ENCODE results near the gene HCLS1. TPM values are rescaled to one million over a fixed set of nuclear protein-coding genes. Genes with fewer than 3 reads are reported as not detected.

HCLS1 gene
- total RNA-seq, 1 experiment from 2014 or later = 1.2 TPM

- no peaks in the 10 kb centered on the region for H3K79me1 ChIP-seq (ENCODE audit: insufficient read depth, low read depth, low read length, poor library complexity, severe bottlenecking)
- H3K4me3 Mint-ChIP-seq = no peak overlapping the region
These were observed 19.6 kb downstream of the HCLS1 start for GRCh38 chr3:121641127-121641526.

More at GRCh38 chr3:121641127-121641526, 19.6 kb downstream of the HCLS1 start:
- Mint-ChIP-seq H3K36me3 (ENCODE audit: insufficient read depth in 1 of 3, low read depth in 3 of 3) (no peaks in the 10 kb centered on the region), H3K9me3 (no peaks in the 10 kb centered on the region; a peak in 1 of 5 replicates), H3K4me1 (peaks cover 43 to 44% of the 10 kb centered on the region in 2 experiments), H3K27ac (0 out of 7 replicates have a peak overlapping the region, but pooled peaks of 1 of the 3 experiments have one; percentile 1), H3K27me3 (ENCODE audit: low read depth) (no peaks in the 10 kb centered on the region)
- H3K9ac ChIP-seq (ENCODE audit: extremely low read depth, insufficient read length, low read length) = no peak overlapping the region
- no peak overlapping the region for H3K14ac ChIP-seq (ENCODE audit: insufficient read depth, low read length)
- no CpG with 5 or more reads among the region's 2 CpGs for WGBS (ENCODE audit: extremely low coverage, insufficient read length, low lambda C conversion rate)
- no peaks in the 10 kb centered on the region for H3K9me3 ChIP-seq (ENCODE audit: control insufficient read depth, low read depth, low read length)
- no peak overlapping the region for H3K4ac ChIP-seq (ENCODE audit: low read depth, low read length)
- H4K5ac ChIP-seq (ENCODE audit: insufficient read length, low read depth, low read length) = no peak overlapping the region
- no peak overlapping the region for H2BK20ac ChIP-seq (ENCODE audit: low read depth, low read length, poor library complexity, severe bottlenecking)
- no peak overlapping the region for H4K91ac ChIP-seq (ENCODE audit: insufficient read length, low read depth, low read length)
- no peak overlapping the region for H3K18ac ChIP-seq (ENCODE audit: insufficient read length, low read depth, low read length)
- no peak overlapping the region for H3K27ac ChIP-seq (ENCODE audit: insufficient read length, low read depth, low read length)
- peaks cover 7% of the 10 kb centered on the region; the same call in 1 of the 2 replicates for H3K4me1 ChIP-seq (ENCODE audit: insufficient read depth, low read length)
- TF ChIP-seq CTCF (conservative IDR thresholded peaks at IDR 0.05) = no peak
- no peak overlapping the region for H2AFZ ChIP-seq (ENCODE audit: low read length)
- H4K8ac ChIP-seq (replicated peaks; ENCODE audit: insufficient read length, low read depth, low read length) = no peak overlapping the region
- no peak overlapping the region for H2BK120ac ChIP-seq (ENCODE audit: low read depth, low read length, poor library complexity, severe bottlenecking)
- H3K23me2 ChIP-seq (ENCODE audit: insufficient read length, low read depth, low read length, poor library complexity, severe bottlenecking) = no peaks in the 10 kb centered on the region
- DNase-seq = no peak
- no peaks in the 10 kb centered on the region for H3K79me2 ChIP-seq (ENCODE audit: insufficient read depth, low read length)
- H3K4me2 ChIP-seq (ENCODE audit: insufficient read depth, insufficient read length, low read length) = no peak overlapping the region
- H3T11ph ChIP-seq (ENCODE audit: low read length) = no peak overlapping the region
- no peak overlapping the region for H2BK15ac ChIP-seq (ENCODE audit: low read depth, low read length)
- H3K23ac ChIP-seq (ENCODE audit: insufficient read length, low read depth, low read length) = no peak overlapping the region
- H3K56ac ChIP-seq (ENCODE audit: insufficient read length, low read depth, low read length) = no peak overlapping the region
- H2BK5ac ChIP-seq (ENCODE audit: insufficient read length, low read length) = no peak overlapping the region
- H2BK12ac ChIP-seq (ENCODE audit: insufficient read length, low read depth, low read length) = no peak overlapping the region
- H3K27me3 ChIP-seq (ENCODE audit: insufficient read depth, low read length) = no peaks in the 10 kb centered on the region
- H4K20me1 ChIP-seq (ENCODE audit: control insufficient read depth, insufficient read depth, insufficient read length) = no peaks in the 10 kb centered on the region
- H2AK5ac ChIP-seq (ENCODE audit: insufficient read length, low read length) = no peak overlapping the region

All from H9 (cell line).